SK-N-MC (cell line): ENCODE results near the gene TNFRSF17.
"Not testable (repeated sequence)": the region's sequence is repeated elsewhere in the genome, so short reads cannot be mapped to it uniquely, and the experiment has no call there.

Source experiments
- DNase-seq: peaks from one replicate; pipeline ENCODE4 v3.0.0-alpha.2; 2011; ENCODE audit warnings: low read depth, low spot score
- H3K27ac ChIP-seq: fragments of 200-600 bp; sonication (generic); 2 replicates; pipeline ENCODE4 v1.5.1; 2016; ENCODE audit warnings: mixed run types
- H3K36me3 ChIP-seq: fragments of 200-600 bp; sonication (generic); 2 replicates; pipeline ENCODE4 v1.6.1; 2017; ENCODE audit warnings: antibody characterized with exemption, low read length, mixed read lengths; ENCODE audit not compliant: insufficient read depth
- H3K4me3 ChIP-seq: fragments of 200-600 bp; sonication (generic); 2 replicates; pipeline ENCODE4 v1.5.1; 2016
- H3K9ac ChIP-seq: fragments of 200-600 bp; sonication (generic); 2 replicates; pipeline ENCODE4 v1.8.0; 2017; ENCODE audit warnings: mixed run types, mixed read lengths; ENCODE audit not compliant: insufficient read length
- H3K9me3 ChIP-seq: fragments of 200-600 bp; sonication (generic); 2 replicates; pipeline ENCODE4 v1.6.1; 2017; ENCODE audit warnings: low read depth, mild to moderate bottlenecking, antibody characterized with exemption, low read length, moderate library complexity, mixed read lengths
- EZH2 ChIP-seq: fragments of 200-600 bp; sonication (generic); IDR thresholded peaks from one replicate; pipeline ENCODE4 v1.6.1; 2017; ENCODE audit warnings: antibody characterized with exemption
- FOXP2 ChIP-seq: optimal IDR thresholded peaks from 2 replicates; pipeline ENCODE3; 2011; ENCODE audit warnings: mild to moderate bottlenecking, moderate library complexity; ENCODE audit not compliant: insufficient read depth; ENCODE audit errors: extremely low read length, control extremely low read depth
- POLR2AphosphoS5 ChIP-seq: IDR thresholded peaks from 2 replicates; pipeline ENCODE4 v1.6.1; 2012; ENCODE audit warnings: mild to moderate bottlenecking, low read depth, low read length, borderline replicate concordance

The TNFRSF17 gene

DNA sequence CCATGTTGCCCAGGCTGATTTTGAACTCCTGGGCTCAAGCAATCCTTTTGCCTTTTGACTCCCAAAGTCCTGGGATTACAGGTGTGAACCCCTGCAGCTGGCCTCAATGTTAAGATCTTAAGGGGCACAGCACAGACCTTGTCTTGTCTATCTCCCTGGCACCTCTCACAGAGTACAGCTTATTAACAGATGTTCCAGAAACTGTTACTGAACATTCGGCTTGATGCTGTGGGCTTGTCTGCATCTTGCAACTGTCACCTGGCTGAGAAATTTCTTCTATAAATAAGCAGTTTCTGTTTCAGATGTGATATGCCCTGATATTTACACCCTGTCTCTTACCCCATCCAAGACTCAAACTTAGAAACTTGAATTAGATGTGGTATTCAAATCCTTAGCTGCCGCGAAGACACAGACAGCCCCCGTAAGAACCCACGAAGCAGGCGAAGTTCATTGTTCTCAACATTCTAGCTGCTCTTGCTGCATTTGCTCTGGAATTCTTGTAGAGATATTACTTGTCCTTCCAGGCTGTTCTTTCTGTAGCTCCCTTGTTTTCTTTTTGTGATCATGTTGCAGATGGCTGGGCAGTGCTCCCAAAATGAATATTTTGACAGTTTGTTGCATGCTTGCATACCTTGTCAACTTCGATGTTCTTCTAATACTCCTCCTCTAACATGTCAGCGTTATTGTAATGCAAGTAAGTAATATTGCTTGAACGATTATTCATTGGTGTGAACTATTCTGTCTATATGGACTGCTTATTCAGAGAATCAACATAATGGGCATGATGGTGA is at the start of gene TNFRSF17:
Gene TNFRSF17, plus strand, starts transcription at position 450 of the 791 bp plus-strand sequence. Its CDS starts 115 bp downstream, at position 565.
- Histone ChIP-seq H3K9me3 (no peaks in the 10 kb centered on the region), H3K36me3 (no peaks in the 10 kb centered on the region), H3K9ac (no peak within 1 kb of the TSS), H3K27ac (no peak within 1 kb of the TSS), H3K4me3 (no peak within 1 kb of the TSS)
- no peak for DNase-seq
- TF ChIP-seq FOXP2 = no peak
- TF ChIP-seq EZH2 = no peak
- TF ChIP-seq POLR2AphosphoS5 = no peak

DNA sequence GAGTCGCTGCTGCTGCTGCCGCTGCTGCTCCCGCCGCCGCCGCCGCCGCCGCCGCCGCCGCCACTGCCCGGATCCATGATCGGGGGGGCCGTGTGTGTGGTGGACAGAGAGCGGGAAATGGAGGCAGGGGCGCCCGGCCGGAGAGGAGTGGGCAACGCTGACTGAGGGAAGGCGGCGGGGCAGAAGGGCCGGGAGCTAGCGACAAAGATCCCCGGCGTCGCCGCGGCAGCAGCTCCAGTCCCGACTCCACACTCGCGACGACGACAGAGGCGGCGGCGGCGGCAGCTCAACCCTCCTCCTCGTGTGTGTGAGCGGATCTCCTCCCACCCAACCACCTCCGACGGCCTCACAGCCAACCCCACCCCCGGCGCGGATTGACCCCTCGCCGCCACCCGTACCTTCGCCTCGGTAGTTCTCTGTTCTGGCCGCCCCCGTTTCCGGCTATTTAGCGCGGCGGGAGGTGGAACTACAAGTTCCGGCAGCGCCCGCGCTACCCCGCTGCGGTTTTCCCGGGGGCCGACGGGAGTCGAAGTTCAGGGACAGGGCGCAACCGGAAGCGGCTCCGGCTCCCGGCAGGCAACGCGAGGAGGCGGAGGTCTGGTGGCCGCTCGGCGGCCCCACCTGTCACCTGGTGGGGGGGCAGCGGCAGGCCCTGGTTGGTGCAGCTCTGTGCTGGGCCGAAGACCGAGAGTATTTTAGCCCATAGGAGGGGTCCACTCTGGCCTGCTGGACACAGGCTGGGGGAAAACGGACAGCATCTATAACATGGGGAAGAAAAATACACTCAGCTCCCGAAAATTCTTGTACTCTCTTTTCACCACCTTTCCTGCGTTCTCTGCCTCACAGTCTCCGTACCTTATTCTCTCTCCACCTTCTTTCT is 49.1 kb upstream of the TNFRSF17 start, which contains the start of gene GSPT1:
Gene GSPT1, minus strand, starts transcription at position 313 of the 880 bp plus-strand sequence. Its CDS starts 236 bp downstream, at position 77.
- H3K9me3 ChIP-seq = no peaks in the 10 kb centered on the region
- peak; percentile 57 for DNase-seq

DNA sequence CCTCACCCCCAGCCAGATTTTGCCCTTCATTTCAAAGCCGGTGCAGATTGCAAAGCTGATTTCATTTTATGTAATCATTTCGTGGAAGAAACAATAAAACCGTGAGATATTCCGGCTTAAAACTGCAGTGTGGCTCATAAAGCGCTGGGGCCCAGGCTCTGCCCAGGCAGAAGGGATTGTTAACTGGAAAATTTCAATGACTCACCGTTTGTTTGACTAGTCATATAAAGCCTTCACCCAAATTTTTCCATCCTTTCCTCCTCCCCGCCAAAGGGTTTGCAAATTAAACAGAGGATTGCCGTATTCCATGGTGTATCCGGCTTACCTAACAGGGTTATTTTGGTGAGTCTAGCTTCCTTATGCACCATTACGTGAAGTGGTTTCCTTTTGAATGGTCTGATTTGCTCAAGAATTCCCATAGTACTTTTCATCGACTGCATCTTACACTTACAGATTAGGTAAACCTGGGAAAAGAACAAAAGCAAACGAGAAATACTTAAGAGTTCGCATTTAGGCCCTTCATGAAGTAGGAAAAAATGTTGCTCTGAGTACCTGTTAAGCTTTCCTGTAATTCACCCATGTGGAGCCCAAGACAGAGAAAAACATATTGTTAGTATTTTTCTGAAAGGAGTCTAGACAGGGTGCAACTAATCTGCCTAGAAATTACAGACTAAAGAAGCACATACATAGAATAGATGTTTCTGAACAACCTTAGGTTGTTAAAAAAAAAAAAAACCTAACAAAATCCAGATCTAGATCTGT is 48.3 kb upstream of the TNFRSF17 start:
- Histone ChIP-seq H3K9ac (peak overlapping the region; percentile 79), H3K4me3 (peak overlapping the region; percentile 82), H3K9me3 (no peaks in the 10 kb centered on the region), H3K36me3 (no peaks in the 10 kb centered on the region), H3K27ac (no peak overlapping the region)
- DNase-seq = no peak
- TF ChIP-seq EZH2 = no peak
- no peak for TF ChIP-seq POLR2AphosphoS5

More for the DNA sequence above, 49.1 kb upstream of the TNFRSF17 start, which contains the start of gene GSPT1:
- H3K9ac ChIP-seq = peak within 1 kb of the TSS; percentile 79
- TF ChIP-seq POLR2AphosphoS5 = peak; percentile 83
- TF ChIP-seq FOXP2 = no peak
- no peaks in the 10 kb centered on the region for H3K36me3 ChIP-seq
- no peak within 1 kb of the TSS for H3K27ac ChIP-seq
- peak within 1 kb of the TSS; percentile 82 for H3K4me3 ChIP-seq

DNA sequence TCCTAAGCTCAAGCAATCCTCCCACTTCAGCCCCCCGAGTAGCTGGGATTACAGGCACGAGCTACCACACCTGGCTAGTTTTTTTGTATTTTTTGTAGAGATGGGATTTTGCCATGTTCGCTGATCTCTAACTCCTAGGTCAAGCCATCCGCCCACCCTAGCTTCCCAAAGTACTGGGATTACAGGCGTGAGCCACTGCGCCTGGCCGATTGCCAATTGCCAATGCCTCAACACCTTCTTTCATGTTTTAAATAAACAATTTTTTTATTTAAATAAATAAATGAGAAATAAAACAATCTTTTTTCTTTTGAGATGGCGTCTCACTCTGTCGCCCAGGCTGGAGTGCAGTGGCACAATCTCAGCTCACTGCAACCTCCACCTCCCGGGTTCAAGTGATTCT is 41.0 kb upstream of the TNFRSF17 start:
- not testable (repeated sequence) for H3K36me3 ChIP-seq, H3K27ac ChIP-seq, H3K9me3 ChIP-seq, H3K9ac ChIP-seq, DNase-seq, H3K4me3 ChIP-seq

DNA sequence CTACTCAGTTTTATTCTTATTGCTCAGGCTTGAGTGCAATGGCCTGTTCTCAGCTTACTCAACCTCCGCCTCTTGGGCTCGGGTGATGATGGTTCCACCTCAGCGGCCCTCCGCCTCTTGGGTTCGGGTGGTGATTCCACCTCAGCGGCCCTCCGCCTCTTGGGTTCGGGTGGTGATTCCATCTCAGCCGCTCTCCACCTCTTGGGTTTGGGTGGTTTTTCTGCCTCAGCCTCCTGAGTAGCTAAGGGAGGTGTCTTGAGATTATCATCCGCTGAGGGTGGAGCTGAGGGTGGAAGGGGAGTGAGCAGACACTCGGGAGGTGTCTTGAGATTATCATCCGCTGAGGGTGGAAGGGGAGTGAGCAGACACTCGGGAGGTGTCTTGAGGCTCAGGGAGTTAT is 37.7 kb upstream of the TNFRSF17 start:
- DNase-seq, H3K36me3 ChIP-seq, H3K9me3 ChIP-seq, H3K27ac ChIP-seq, H3K9ac ChIP-seq, H3K4me3 ChIP-seq: not testable (repeated sequence)

DNA sequence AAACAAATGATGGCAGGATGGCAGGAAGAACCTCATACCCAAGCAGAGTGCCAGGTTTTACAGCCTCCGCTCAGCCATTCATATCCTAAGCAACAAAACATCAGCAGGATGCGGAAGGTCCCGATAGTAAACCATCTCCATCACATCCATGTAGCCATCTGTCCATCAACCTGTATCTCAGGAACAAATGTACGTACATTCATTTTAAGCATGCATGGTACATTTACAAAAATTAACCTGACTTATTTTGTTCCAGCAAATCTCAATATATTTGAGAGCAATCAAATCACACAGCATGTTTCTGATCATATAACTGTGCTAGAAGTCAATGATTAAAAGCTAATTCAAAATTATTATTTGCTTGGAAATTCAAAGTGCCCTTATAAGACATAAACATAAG is 23.1 kb upstream of the TNFRSF17 start, which contains the start of gene NPIPB2:
Gene NPIPB2, minus strand, starts transcription at position 101 of the 400 bp plus-strand sequence. Its CDS starts 0 bp downstream, at position 101.
- not testable (repeated sequence) for H3K9me3 ChIP-seq, H3K36me3 ChIP-seq, H3K4me3 ChIP-seq, DNase-seq, H3K27ac ChIP-seq, H3K9ac ChIP-seq

DNA sequence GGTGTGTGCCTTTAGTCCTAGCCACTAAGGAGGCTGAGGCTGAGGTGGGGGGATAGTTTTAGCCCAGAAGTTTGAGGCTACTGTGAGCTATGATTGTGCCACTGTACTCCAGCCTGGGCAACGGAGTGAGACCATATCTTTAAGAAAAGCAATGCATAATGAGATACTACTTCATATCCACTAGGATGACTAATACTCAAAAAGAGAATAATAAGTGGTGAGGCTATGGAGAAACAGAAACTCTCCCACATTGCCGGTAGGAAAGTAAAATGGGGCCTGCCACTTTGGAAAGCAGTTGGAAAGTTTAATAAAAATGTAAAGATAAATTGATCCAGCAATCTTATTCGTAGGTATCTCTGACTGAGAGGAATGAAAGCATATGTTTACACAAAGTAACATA is 18.6 kb upstream of the TNFRSF17 start:
- no peak overlapping the region for H3K4me3 ChIP-seq
- DNase-seq = no peak
- no peak overlapping the region for H3K9ac ChIP-seq
- no peak for TF ChIP-seq EZH2
- no peak for TF ChIP-seq POLR2AphosphoS5
- TF ChIP-seq FOXP2 = no peak
- H3K9me3 ChIP-seq = no peaks in the 10 kb centered on the region
- no peak overlapping the region for H3K27ac ChIP-seq
- H3K36me3 ChIP-seq = no peaks in the 10 kb centered on the region

DNA sequence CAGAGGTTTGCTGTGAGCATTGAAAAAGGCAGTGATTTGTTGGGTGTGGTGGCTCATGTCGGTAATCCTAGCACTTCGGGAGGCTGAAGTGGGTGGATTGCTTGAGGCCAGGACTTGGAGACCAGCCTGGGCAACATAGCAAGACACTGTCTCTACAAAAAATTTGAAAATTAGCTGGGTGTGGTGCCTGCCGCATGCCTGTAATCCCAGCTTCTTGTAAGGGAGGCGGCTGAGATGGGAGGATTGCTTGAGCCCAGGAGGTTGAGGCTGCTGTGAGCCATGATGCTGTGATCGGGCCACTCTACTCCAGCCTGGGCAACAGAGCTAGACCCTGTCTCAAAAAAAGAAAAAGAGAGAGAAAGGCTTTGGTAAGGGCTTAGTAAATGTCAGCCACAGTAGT is 16.2 kb upstream of the TNFRSF17 start:
- Histone ChIP-seq H3K9me3 (no peaks in the 10 kb centered on the region), H3K36me3 (no peaks in the 10 kb centered on the region), H3K4me3 (no peak overlapping the region), H3K9ac (no peak overlapping the region), H3K27ac (no peak overlapping the region)
- TF ChIP-seq FOXP2 (no peak), POLR2AphosphoS5 (no peak), EZH2 (no peak)
- no peak for DNase-seq
